HCT116 (cell line): Measurements from ENCODE around the gene GRIA1.

Experiments
- CEBPB ChIP-seq: IDR thresholded peaks from 2 replicates; pipeline ENCODE4 v1.6.1; 2012; ENCODE audit warnings: low read depth
- EZH2 ChIP-seq: fragments of 200-600 bp; sonication (generic); IDR thresholded peaks from 2 replicates; pipeline ENCODE4 v1.6.1; 2017; ENCODE audit warnings: antibody characterized with exemption, mixed run types
- EZH2phosphoT487 ChIP-seq: fragments of 200-600 bp; IDR thresholded peaks from 2 replicates; pipeline ENCODE4 v1.6.1; 2018; ENCODE audit warnings: antibody characterized with exemption, borderline replicate concordance
- POLR2A ChIP-seq: IDR thresholded peaks from 2 replicates; pipeline ENCODE4 v1.7.0; 2011; ENCODE audit warnings: borderline replicate concordance; ENCODE audit not compliant: insufficient read depth, insufficient read length; ENCODE audit errors: extremely low read depth
- POLR2AphosphoS5 ChIP-seq: IDR thresholded peaks from 2 replicates; pipeline ENCODE4 v1.6.1; 2011; ENCODE audit warnings: mild to moderate bottlenecking, low read depth, low read length, moderate library complexity
- RAD21 ChIP-seq: IDR thresholded peaks from 2 replicates; pipeline ENCODE4 v1.6.1; 2012; ENCODE audit warnings: low read depth, mild to moderate bottlenecking
- SIN3A ChIP-seq: IDR thresholded peaks from 2 replicates; pipeline ENCODE4 v1.6.1; 2012; ENCODE audit warnings: low read depth
- SP1 ChIP-seq: IDR thresholded peaks from 2 replicates; pipeline ENCODE4 v1.6.1; 2012; ENCODE audit warnings: low read depth
- SRF ChIP-seq: IDR thresholded peaks from 2 replicates; pipeline ENCODE4 v1.6.1; 2012; ENCODE audit warnings: low read depth
- TCF7L2 ChIP-seq: IDR thresholded peaks from 2 replicates; pipeline ENCODE4 v1.7.0; 2011; ENCODE audit warnings: borderline replicate concordance, inconsistent platforms; ENCODE audit not compliant: insufficient read depth, insufficient read length; ENCODE audit errors: extremely low read depth
- YY1 ChIP-seq: IDR thresholded peaks from 2 replicates; pipeline ENCODE4 v1.6.1; 2011; ENCODE audit warnings: low read length, low read depth, moderate library complexity, mild to moderate bottlenecking; ENCODE audit not compliant: insufficient replicate concordance; ENCODE audit errors: extremely low read depth
- TF ChIP-seq, protein P1 (sequence below), 3 experiments: fragments of 200-600 bp in 1 of 3; sonication (generic) in 1 of 3; IDR thresholded peaks in 2 of 3; conservative IDR thresholded peaks in 1 of 3; 2 replicates each; pipeline ENCODE4 v1.5.1; 2012 to 2017; ENCODE audit warnings: low read depth in 2 of 3, low read length in 2 of 3, antibody characterized with exemption in 1 of 3, borderline replicate concordance in 1 of 3, control low read depth in 1 of 3, mild to moderate bottlenecking in 1 of 3, mixed read lengths in 1 of 3, mixed run types in 1 of 3, moderate library complexity in 1 of 3; ENCODE audit not compliant: insufficient read depth in 1 of 3
- TF ChIP-seq, protein P2 (sequence below): IDR thresholded peaks from 2 replicates; pipeline ENCODE4 v1.6.1; 2012; ENCODE audit warnings: low read depth
- TF ChIP-seq, protein P3 (sequence below): IDR thresholded peaks from 2 replicates; pipeline ENCODE4 v1.6.1; 2012

DNA sequence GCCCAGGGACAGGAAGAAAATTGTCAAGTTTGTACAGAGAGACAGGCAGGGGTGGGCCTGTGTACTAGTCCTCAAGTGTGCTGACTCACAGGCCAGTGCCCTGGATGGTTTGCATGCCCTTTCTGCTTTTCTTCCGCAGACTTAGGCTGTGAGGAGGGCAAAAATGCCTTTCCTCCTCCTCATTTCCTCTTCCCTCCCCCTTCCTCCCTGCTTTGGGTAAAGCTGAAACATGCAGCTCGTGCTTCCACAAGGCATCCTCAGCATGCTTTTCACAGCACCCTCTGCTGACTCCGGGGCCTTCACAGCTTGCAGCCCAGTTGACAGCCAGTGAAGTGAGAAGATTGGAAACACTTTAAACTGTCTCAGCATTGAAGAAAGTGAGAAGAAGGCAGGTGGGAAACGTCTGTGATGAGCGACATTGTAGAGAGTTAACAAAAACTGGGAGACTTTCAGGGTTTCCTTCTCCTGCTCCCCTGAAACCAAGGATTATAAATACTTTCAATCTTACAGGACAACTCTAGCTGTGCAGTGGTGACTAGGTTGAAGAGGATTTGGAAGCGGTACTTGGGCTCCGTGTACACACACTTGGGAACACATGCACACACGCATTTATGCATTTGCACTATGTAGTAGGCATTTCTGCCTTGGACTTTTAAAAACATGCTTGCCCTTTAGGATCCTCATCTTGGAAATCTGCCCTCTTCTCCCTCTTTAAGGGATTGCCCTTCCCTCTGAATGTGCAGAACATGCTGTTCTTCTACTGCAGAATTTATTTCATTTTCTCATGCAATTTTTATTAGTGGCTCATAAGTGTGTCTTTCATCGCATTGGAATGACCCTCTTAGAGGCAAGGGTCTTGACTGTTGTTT is 138.8 kb downstream of the GRIA1 start:
- no peak for TF ChIP-seq SRF
- TF ChIP-seq, protein P1, sequence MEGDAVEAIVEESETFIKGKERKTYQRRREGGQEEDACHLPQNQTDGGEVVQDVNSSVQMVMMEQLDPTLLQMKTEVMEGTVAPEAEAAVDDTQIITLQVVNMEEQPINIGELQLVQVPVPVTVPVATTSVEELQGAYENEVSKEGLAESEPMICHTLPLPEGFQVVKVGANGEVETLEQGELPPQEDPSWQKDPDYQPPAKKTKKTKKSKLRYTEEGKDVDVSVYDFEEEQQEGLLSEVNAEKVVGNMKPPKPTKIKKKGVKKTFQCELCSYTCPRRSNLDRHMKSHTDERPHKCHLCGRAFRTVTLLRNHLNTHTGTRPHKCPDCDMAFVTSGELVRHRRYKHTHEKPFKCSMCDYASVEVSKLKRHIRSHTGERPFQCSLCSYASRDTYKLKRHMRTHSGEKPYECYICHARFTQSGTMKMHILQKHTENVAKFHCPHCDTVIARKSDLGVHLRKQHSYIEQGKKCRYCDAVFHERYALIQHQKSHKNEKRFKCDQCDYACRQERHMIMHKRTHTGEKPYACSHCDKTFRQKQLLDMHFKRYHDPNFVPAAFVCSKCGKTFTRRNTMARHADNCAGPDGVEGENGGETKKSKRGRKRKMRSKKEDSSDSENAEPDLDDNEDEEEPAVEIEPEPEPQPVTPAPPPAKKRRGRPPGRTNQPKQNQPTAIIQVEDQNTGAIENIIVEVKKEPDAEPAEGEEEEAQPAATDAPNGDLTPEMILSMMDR (IDR thresholded peaks at IDR 0.05 in 2 of 3, conservative IDR thresholded peaks at IDR 0.05 in 1 of 3; ENCODE audit: borderline replicate concordance in 1 of 3, insufficient read depth in 1 of 3, low read depth in 2 of 3, low read length in 2 of 3): 0 out of 6 replicates have a peak, but pooled peaks of 1 of the 3 experiments have one; percentile 7
- no peak for TF ChIP-seq POLR2A
- TF ChIP-seq CEBPB: no peak
- no peak for TF ChIP-seq EZH2
- TF ChIP-seq, protein P2, sequence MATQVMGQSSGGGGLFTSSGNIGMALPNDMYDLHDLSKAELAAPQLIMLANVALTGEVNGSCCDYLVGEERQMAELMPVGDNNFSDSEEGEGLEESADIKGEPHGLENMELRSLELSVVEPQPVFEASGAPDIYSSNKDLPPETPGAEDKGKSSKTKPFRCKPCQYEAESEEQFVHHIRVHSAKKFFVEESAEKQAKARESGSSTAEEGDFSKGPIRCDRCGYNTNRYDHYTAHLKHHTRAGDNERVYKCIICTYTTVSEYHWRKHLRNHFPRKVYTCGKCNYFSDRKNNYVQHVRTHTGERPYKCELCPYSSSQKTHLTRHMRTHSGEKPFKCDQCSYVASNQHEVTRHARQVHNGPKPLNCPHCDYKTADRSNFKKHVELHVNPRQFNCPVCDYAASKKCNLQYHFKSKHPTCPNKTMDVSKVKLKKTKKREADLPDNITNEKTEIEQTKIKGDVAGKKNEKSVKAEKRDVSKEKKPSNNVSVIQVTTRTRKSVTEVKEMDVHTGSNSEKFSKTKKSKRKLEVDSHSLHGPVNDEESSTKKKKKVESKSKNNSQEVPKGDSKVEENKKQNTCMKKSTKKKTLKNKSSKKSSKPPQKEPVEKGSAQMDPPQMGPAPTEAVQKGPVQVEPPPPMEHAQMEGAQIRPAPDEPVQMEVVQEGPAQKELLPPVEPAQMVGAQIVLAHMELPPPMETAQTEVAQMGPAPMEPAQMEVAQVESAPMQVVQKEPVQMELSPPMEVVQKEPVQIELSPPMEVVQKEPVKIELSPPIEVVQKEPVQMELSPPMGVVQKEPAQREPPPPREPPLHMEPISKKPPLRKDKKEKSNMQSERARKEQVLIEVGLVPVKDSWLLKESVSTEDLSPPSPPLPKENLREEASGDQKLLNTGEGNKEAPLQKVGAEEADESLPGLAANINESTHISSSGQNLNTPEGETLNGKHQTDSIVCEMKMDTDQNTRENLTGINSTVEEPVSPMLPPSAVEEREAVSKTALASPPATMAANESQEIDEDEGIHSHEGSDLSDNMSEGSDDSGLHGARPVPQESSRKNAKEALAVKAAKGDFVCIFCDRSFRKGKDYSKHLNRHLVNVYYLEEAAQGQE: no peak
- 0 out of 2 replicates have a peak, but pooled peaks have one; percentile 25 for TF ChIP-seq RAD21
- no peak for TF ChIP-seq YY1
- TF ChIP-seq, protein P3, sequence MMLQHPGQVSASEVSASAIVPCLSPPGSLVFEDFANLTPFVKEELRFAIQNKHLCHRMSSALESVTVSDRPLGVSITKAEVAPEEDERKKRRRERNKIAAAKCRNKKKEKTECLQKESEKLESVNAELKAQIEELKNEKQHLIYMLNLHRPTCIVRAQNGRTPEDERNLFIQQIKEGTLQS: no peak
- TF ChIP-seq TCF7L2: no peak
- no peak for TF ChIP-seq SP1
- no peak for TF ChIP-seq POLR2AphosphoS5
- TF ChIP-seq SIN3A: no peak
- no peak for TF ChIP-seq EZH2phosphoT487
